Ishikawa (cell line): Measurements from ENCODE around the gene PRDM4.

Source experiments
- CEBPB ChIP-seq: IDR thresholded peaks from 2 replicates; pipeline ENCODE4 v1.6.1; 2012
- EGR1 ChIP-seq: IDR thresholded peaks from 2 replicates; pipeline ENCODE4 v1.6.1; 2012
- MAX ChIP-seq: IDR thresholded peaks from 2 replicates; pipeline ENCODE4 v1.6.1; 2012
- NFIC ChIP-seq: IDR thresholded peaks from 2 replicates; pipeline ENCODE4 v1.6.1; 2012
- RAD21 ChIP-seq: IDR thresholded peaks from 2 replicates; pipeline ENCODE4 v1.6.1; 2012; ENCODE audit warnings: low read depth
- REST ChIP-seq: IDR thresholded peaks from 2 replicates; pipeline ENCODE4 v1.6.1; 2012; ENCODE audit warnings: low read depth, mild to moderate bottlenecking
- TAF1 ChIP-seq: IDR thresholded peaks from 2 replicates; pipeline ENCODE4 v1.6.1; 2012; ENCODE audit warnings: low read depth, mild to moderate bottlenecking
- TCF12 ChIP-seq: IDR thresholded peaks from 2 replicates; pipeline ENCODE4 v1.6.1; 2012; ENCODE audit warnings: low read depth
- USF1 ChIP-seq: IDR thresholded peaks from 2 replicates; pipeline ENCODE4 v1.6.1; 2012

The PRDM4 gene

GRCh38 chr12:107684990-107685359 lies 76.0 kb downstream of the PRDM4 start:
- TF ChIP-seq MAX (no peak), USF1 (peak; percentile 36; the same call in 1 of the 2 replicates)

GRCh38 chr12:107684029-107684795 lies 76.7 kb downstream of the PRDM4 start:
- TF ChIP-seq TCF12 (no peak), TAF1 (no peak), CEBPB (no peak), NFIC (no peak), RAD21 (no peak), EGR1 (no peak), REST (no peak), USF1 (no peak)
